Left hindlimb (tissue), 1 donor: ENCODE results near the gene NACAD.
"Not testable (repeated sequence)": the region's sequence is repeated elsewhere in the genome, so short reads cannot be mapped to it uniquely, and the experiment has no call there.

Source experiments
- DNase-seq: peaks from one replicate; pipeline ENCODE4 v3.0.0-alpha.2; 2018

Gene NACAD

GRCh38 chr7:45050198-45050597, 38.6 kb downstream of the NACAD start:
- no peak for DNase-seq

GRCh38 chr7:45048748-45049147, 40.0 kb downstream of the NACAD start:
- no peak for DNase-seq

GRCh38 chr7:45044338-45044737, 44.4 kb downstream of the NACAD start:
- no peak for DNase-seq

- DNase-seq: no peak
These were observed 49.7 kb downstream of the NACAD start for GRCh38 chr7:45039106-45039505.

- no peak for DNase-seq
These were observed 50.9 kb downstream of the NACAD start for GRCh38 chr7:45037876-45038275.

GRCh38 chr7:45036796-45037195, 52.0 kb downstream of the NACAD start:
- DNase-seq: no peak

GRCh38 chr7:45036317-45036716, 52.5 kb downstream of the NACAD start:
- DNase-seq: no peak

GRCh38 chr7:45035893-45036292, 52.9 kb downstream of the NACAD start:
- DNase-seq: no peak

- no peak for DNase-seq
These were observed 53.4 kb downstream of the NACAD start for GRCh38 chr7:45035371-45035770.

GRCh38 chr7:45034710-45035109, 54.1 kb downstream of the NACAD start:
- DNase-seq: not testable (repeated sequence)

- no peak for DNase-seq
These were observed 54.9 kb downstream of the NACAD start for GRCh38 chr7:45033931-45034290.

- no peak for DNase-seq
These were observed 55.4 kb downstream of the NACAD start for GRCh38 chr7:45033261-45033930.

- DNase-seq: no peak
These were observed 56.3 kb downstream of the NACAD start for GRCh38 chr7:45032421-45032820.

- no peak for DNase-seq
These were observed 56.9 kb downstream of the NACAD start for GRCh38 chr7:45031829-45032228.
